ENCODE measurements around the gene SND1.

- TF ChIP-seq CTCF (conservative IDR thresholded peaks at IDR 0.05 in 1 of 2, IDR thresholded peaks at IDR 0.05 in 1 of 2; ENCODE audit: low read depth in 1 of 2, low read length in 2 of 2) (peak; percentile 76 to 80), EZH2 (IDR thresholded peaks at IDR 0.05; ENCODE audit: low read length, missing control alignments) (no peak)
Observed at GRCh38 chr7:127708788-127709187, 56.8 kb downstream of the SND1 start.
